Tibial nerve (tissue), 4 donors: ENCODE results near the gene ESRRB. TPM values are rescaled to one million over a fixed set of nuclear protein-coding genes. Genes with fewer than 3 reads are reported as not detected.

Source experiments
- DNase-seq, 2 donors: peaks; one replicate each; pipeline ENCODE4 v3.0.0-alpha.2; 2019; ENCODE audit warnings: low spot score in 2 of 2
- H3K27ac ChIP-seq, 4 donors: fragments of 200-600 bp; sonication (generic) in 3 of 4; one replicate each; pipeline ENCODE4 v1.5.1; 2017 to 2019; ENCODE audit warnings: mild to moderate bottlenecking in 1 of 4
- H3K27me3 ChIP-seq, 2 donors: fragments of 200-600 bp; sonication (generic) in 1 of 2; one replicate each; pipeline versions ENCODE4 v1.5.1 to v1.6.0; 2017 to 2019
- H3K36me3 ChIP-seq, 3 donors: fragments of 200-600 bp; sonication (generic); one replicate each; pipeline ENCODE4 v1.5.1; 2018 to 2019
- H3K4me1 ChIP-seq, 4 donors: fragments of 200-600 bp; sonication (generic) in 3 of 4; one replicate each; pipeline ENCODE4 v1.5.1; 2017 to 2019
- H3K4me3 ChIP-seq, 4 donors: fragments of 200-600 bp; sonication (generic) in 3 of 4; one replicate each; pipeline ENCODE4 v1.5.1; 2017 to 2019; ENCODE audit warnings: mild to moderate bottlenecking in 1 of 4, moderate library complexity in 1 of 4
- H3K9me3 ChIP-seq, 4 donors: fragments of 200-600 bp; sonication (generic) in 3 of 4; one replicate each; pipeline ENCODE4 v1.5.1; 2017 to 2019
- EP300 ChIP-seq, 2 donors: sonication (generic); formaldehyde crosslinking; IDR thresholded peaks; one replicate each; pipeline ENCODE4 v1.6.1; 2017; ENCODE audit warnings: antibody characterized with exemption in 2 of 2, mild to moderate bottlenecking in 1 of 2
- POLR2A ChIP-seq, 2 donors: fragments of 450-650 bp; IDR thresholded peaks; one replicate each; pipeline ENCODE4 v1.6.1; 2017; ENCODE audit warnings: antibody characterized with exemption in 2 of 2, mild to moderate bottlenecking in 2 of 2, moderate library complexity in 2 of 2
- WGBS, 2 donors: methylation state at CpG; one replicate each; pipeline ENCODE4 v1.1.5; 2018; 5-methylcytosine and 5-hydroxymethylcytosine counted together
- total RNA-seq, 4 donors: library from RNA; depleted of rRNA; stranded (reverse); fragments of >200 nt; gene quantifications; one replicate each; pipeline ENCODE4 v1.1.0, GENCODE V29; 2016
- TF ChIP-seq, protein P1 (sequence below), 5 experiments: fragments of 200-600 bp in 3 of 5; fragments of 450-650 bp in 2 of 5; sonication (generic) in 3 of 5; IDR thresholded peaks; one replicate each; pipeline ENCODE4 v1.5.1; 2016 to 2019; ENCODE audit warnings: antibody characterized with exemption in 5 of 5, mild to moderate bottlenecking in 3 of 5, moderate library complexity in 2 of 5

ESRRB gene
- total RNA-seq, 4 donors from 2014 or later = 0.87 to 1.5 TPM; not detected in 2

DNA sequence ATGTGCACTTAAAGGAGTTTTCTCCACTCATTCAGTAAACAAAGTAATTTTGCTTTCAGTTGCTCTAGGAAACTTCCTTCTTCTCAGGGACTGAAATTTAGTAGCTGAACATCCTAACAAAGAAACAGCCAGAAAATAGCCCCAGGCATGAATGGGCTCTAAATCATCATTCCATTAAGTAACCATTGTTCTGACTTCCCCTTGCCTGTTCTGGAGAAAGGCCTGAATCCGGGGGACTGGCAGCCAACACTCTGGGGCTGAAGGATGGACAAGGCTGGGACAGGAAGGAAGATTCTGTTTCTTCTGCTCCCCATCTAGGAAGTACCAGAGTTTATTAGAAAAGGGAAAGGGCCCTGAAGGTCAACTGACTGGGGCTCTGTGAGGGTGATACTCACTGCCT lies 104.5 kb downstream of the ESRRB start:
- DNase-seq = no peak
- no peaks in the 10 kb centered on the region for H3K36me3 ChIP-seq
- H3K27ac ChIP-seq = no peak overlapping the region
- H3K4me1 ChIP-seq = no peaks in the 10 kb centered on the region
- WGBS, 2 donors = 25 to 27% methylated on average over 1 of the region's 1 CpG
- TF ChIP-seq POLR2A (IDR thresholded peaks at IDR 0.05) (no peak), EP300 (IDR thresholded peaks at IDR 0.05) (no peak)
- TF ChIP-seq, protein P1, sequence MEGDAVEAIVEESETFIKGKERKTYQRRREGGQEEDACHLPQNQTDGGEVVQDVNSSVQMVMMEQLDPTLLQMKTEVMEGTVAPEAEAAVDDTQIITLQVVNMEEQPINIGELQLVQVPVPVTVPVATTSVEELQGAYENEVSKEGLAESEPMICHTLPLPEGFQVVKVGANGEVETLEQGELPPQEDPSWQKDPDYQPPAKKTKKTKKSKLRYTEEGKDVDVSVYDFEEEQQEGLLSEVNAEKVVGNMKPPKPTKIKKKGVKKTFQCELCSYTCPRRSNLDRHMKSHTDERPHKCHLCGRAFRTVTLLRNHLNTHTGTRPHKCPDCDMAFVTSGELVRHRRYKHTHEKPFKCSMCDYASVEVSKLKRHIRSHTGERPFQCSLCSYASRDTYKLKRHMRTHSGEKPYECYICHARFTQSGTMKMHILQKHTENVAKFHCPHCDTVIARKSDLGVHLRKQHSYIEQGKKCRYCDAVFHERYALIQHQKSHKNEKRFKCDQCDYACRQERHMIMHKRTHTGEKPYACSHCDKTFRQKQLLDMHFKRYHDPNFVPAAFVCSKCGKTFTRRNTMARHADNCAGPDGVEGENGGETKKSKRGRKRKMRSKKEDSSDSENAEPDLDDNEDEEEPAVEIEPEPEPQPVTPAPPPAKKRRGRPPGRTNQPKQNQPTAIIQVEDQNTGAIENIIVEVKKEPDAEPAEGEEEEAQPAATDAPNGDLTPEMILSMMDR (IDR thresholded peaks at IDR 0.05) = no peak
- no peaks in the 10 kb centered on the region for H3K9me3 ChIP-seq
- H3K4me3 ChIP-seq = no peak overlapping the region
- H3K27me3 ChIP-seq = no peaks in the 10 kb centered on the region

DNA sequence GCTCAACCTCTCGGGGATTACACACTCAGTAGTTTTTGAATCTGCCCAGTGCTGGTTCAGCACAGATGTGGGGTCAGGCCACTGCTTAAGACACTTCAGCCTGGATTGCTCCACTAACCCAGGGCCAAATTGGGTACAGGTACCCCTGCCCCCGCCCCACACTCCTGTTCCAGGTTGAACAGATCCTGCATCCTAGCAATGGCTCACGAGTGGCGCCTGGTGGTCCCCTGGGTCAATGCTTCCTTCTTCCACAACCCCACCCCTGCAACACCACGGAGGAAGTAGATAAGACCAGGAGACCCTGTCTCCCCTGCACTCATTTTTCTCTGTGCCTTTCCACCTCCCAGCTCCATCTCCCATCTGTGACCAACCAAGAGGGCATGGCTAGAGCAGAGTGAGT lies 108.4 kb downstream of the ESRRB start:
- Histone ChIP-seq H3K27ac (no peak overlapping the region), H3K9me3 (no peaks in the 10 kb centered on the region), H3K27me3 (no peaks in the 10 kb centered on the region), H3K4me3 (no peak overlapping the region), H3K4me1 (no peaks in the 10 kb centered on the region), H3K36me3 (no peaks in the 10 kb centered on the region)
- TF ChIP-seq, protein P1 (IDR thresholded peaks at IDR 0.05) = no peak
- no peak for TF ChIP-seq POLR2A (IDR thresholded peaks at IDR 0.05)
- no peak for TF ChIP-seq EP300 (IDR thresholded peaks at IDR 0.05)
- no peak for DNase-seq
- WGBS, 2 donors = 65 to 81% methylated on average over 5 of the region's 5 CpGs

DNA sequence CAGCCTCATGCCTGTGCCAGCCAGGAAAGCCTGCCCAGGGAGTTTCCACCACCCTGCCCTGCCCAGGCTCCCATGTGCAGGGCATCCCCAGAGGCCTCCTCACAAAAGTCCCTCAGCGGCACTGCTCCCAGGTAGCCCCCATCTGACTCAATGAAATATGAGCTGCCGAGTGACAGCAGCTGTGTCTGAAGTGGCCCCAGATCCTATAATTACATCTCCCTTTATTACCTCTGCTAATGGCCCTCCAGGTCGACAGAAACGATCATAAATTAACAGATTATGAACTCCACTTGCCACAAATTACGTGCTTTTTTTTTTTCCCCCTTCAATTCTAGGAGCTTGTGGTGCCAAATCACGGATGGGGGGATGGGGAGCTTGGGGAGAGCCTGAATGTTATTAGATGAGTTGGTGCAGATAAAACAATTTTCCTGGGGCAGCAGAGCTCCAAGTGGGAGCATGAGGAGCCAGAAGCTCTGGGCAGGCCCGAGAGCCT lies 110.4 kb downstream of the ESRRB start:
- DNase-seq = no peak
- no peaks in the 10 kb centered on the region for H3K9me3 ChIP-seq
- no peak overlapping the region for H3K27ac ChIP-seq
- H3K4me3 ChIP-seq = no peak overlapping the region
- no peaks in the 10 kb centered on the region for H3K27me3 ChIP-seq
- no peaks in the 10 kb centered on the region for H3K36me3 ChIP-seq
- no peaks in the 10 kb centered on the region for H3K4me1 ChIP-seq
- TF ChIP-seq POLR2A (IDR thresholded peaks at IDR 0.05) (no peak), EP300 (IDR thresholded peaks at IDR 0.05) (no peak)
- TF ChIP-seq, protein P1 (IDR thresholded peaks at IDR 0.05) = no peak
- 53 to 60% methylated on average over 7 of the region's 7 CpGs for WGBS, 2 donors

DNA sequence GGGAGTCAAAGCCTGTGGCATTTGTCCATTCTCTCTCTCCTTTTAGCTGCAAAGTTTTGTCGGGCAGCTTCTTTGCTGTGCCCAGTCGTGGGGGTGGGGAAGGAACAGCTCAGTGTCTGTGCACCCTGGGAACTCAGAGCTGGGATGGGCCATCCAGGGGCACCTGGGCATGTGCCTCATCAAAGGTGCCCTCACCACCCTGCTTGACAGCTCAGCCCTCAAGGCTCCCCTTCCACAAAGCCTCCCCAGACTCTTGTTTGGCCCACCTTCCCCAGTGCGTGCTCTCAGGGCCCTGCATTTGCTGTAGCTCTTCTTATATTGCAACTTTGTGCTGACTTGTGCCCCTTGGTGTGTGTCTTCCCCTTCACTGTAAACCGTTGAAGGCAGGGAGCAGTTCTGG lies 112.6 kb downstream of the ESRRB start:
- DNase-seq = no peak
- Histone ChIP-seq H3K27me3 (no peaks in the 10 kb centered on the region), H3K9me3 (no peaks in the 10 kb centered on the region), H3K4me1 (no peaks in the 10 kb centered on the region), H3K4me3 (no peak overlapping the region), H3K27ac (no peak overlapping the region), H3K36me3 (no peaks in the 10 kb centered on the region)
- TF ChIP-seq, protein P1 (IDR thresholded peaks at IDR 0.05) = no peak
- TF ChIP-seq EP300 (IDR thresholded peaks at IDR 0.05) = no peak
- no peak for TF ChIP-seq POLR2A (IDR thresholded peaks at IDR 0.05)
- WGBS, 2 donors = 78 to 84% methylated on average over 4 of the region's 4 CpGs

DNA sequence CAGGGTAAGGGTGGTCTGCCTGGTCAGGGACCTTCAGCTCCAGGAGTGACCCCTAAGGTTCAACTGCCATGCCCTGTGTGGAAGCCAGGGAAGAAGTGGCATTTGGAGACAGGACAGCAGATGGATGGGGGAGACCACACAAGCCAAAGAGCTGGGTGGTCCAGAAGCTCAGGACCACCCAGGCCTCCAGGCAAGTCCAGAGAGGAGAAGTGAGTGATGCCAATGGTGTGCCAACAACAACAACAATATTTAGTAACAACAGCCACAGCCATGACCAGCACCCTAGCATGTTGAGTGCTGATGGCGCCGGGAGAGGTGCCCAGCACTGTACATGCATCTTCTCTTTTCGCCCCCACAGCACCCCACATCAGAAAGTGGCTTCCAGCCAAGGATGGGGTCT lies 113.7 kb downstream of the ESRRB start:
- no peak for DNase-seq
- H3K4me1 ChIP-seq = no peaks in the 10 kb centered on the region
- H3K4me3 ChIP-seq = no peak overlapping the region
- H3K27me3 ChIP-seq = no peaks in the 10 kb centered on the region
- H3K36me3 ChIP-seq = no peaks in the 10 kb centered on the region
- no peaks in the 10 kb centered on the region for H3K9me3 ChIP-seq
- WGBS, 2 donors = 94 to 98% methylated on average over 3 of the region's 3 CpGs
- TF ChIP-seq EP300 (IDR thresholded peaks at IDR 0.05) = no peak
- TF ChIP-seq POLR2A (IDR thresholded peaks at IDR 0.05) = no peak
- TF ChIP-seq, protein P1 (IDR thresholded peaks at IDR 0.05) = no peak
- H3K27ac ChIP-seq = no peak overlapping the region
